Retinal pigment epithelial cell (primary cell): ENCODE data around the gene KCNAB2.

Source experiments
- DNase-seq: peaks from one replicate; pipeline ENCODE4 v3.0.0-alpha.2; 2010; ENCODE audit warnings: low read depth
- H3K4me3 ChIP-seq: 2 replicates; pipeline ENCODE4 v1.5.1; 2011; ENCODE audit warnings: mild to moderate bottlenecking, low read length, control low read depth, moderate library complexity
- CTCF ChIP-seq: conservative IDR thresholded peaks from 2 replicates; pipeline ENCODE4 v1.5.1; 2011; ENCODE audit warnings: low read depth, low read length, control low read depth, inconsistent platforms

KCNAB2 gene

GRCh38 chr1:6045561-6045960, at the start of gene KCNAB2:
TSS of gene KCNAB2 (plus strand) at chr1:6045888. CDS start at chr1:6051537, 5,649 bp downstream.
- DNase-seq: no peak
- H3K4me3 ChIP-seq: no peak within 1 kb of the TSS
- TF ChIP-seq CTCF: no peak

- DNase-seq: no peak
- no peak for TF ChIP-seq CTCF
- H3K4me3 ChIP-seq: no peak overlapping the region
Observed at GRCh38 chr1:5996641-5997270, 48.9 kb upstream of the KCNAB2 start.

GRCh38 chr1:5997316-5997715, 48.4 kb upstream of the KCNAB2 start:
- no peak overlapping the region for H3K4me3 ChIP-seq
- TF ChIP-seq CTCF: no peak
- DNase-seq: no peak

GRCh38 chr1:5998051-5998905, 47.4 kb upstream of the KCNAB2 start:
- no peak for TF ChIP-seq CTCF
- DNase-seq: no peak
- H3K4me3 ChIP-seq: no peak overlapping the region

- TF ChIP-seq CTCF: no peak
- DNase-seq: no peak
- no peak overlapping the region for H3K4me3 ChIP-seq
Observed at GRCh38 chr1:5998906-5999301, 46.8 kb upstream of the KCNAB2 start.

- DNase-seq: no peak
- no peak overlapping the region for H3K4me3 ChIP-seq
- TF ChIP-seq CTCF: no peak
Observed at GRCh38 chr1:5999711-6000443, 45.8 kb upstream of the KCNAB2 start.
